Measurements from ENCODE around the gene TPR.

The TPR gene

DNA sequence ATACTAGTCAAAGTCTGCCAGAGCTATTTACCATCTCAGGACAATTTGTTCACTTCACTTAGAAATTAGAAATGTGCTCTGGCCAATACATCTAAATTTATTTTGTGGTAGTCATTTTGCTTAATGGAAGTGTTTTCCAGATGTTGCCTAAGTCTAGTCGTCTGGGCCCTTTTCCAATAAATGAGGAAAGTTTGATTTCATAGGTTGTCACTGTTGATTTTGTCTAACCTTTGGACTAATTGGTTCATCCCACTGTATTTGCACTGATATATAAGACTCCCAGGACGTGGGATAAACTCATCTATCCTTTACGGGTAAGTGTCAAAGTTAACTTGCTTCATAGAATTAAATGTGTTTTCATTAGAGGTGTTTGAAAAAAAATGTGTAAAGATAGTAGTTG lies 79.1 kb downstream of the TPR start, which contains the start of gene PRG4:
Gene PRG4 (plus strand): TSS at position 300 of the 400 bp plus-strand sequence.
- no peak for DNase-seq

GRCh38 chr1:186292875-186293274 lies 82.2 kb downstream of the TPR start:
- H3K4me1 ChIP-seq (ENCODE audit: insufficient read depth, low read length) = no peaks in the 10 kb centered on the region
- no peak overlapping the region for H3K4me2 ChIP-seq (ENCODE audit: insufficient read depth, low read length)
- no peak overlapping the region for H2AFZ ChIP-seq (ENCODE audit: low read depth, low read length)
- H3K9me3 ChIP-seq (ENCODE audit: insufficient read depth, low read length, severe bottlenecking) = no peaks in the 10 kb centered on the region
- no peaks in the 10 kb centered on the region for H3K79me2 ChIP-seq (ENCODE audit: insufficient read depth, low read length)
- DNase-seq = no peak
- H4K20me1 ChIP-seq (ENCODE audit: insufficient read depth, low read length) = no peaks in the 10 kb centered on the region
- no peak for TF ChIP-seq EZH2 (IDR thresholded peaks at IDR 0.05; ENCODE audit: borderline replicate concordance, low read depth, low read length, severe bottlenecking)
- TF ChIP-seq, protein P1, sequence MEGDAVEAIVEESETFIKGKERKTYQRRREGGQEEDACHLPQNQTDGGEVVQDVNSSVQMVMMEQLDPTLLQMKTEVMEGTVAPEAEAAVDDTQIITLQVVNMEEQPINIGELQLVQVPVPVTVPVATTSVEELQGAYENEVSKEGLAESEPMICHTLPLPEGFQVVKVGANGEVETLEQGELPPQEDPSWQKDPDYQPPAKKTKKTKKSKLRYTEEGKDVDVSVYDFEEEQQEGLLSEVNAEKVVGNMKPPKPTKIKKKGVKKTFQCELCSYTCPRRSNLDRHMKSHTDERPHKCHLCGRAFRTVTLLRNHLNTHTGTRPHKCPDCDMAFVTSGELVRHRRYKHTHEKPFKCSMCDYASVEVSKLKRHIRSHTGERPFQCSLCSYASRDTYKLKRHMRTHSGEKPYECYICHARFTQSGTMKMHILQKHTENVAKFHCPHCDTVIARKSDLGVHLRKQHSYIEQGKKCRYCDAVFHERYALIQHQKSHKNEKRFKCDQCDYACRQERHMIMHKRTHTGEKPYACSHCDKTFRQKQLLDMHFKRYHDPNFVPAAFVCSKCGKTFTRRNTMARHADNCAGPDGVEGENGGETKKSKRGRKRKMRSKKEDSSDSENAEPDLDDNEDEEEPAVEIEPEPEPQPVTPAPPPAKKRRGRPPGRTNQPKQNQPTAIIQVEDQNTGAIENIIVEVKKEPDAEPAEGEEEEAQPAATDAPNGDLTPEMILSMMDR (IDR thresholded peaks at IDR 0.05; ENCODE audit: borderline replicate concordance, extremely low read depth, low read length, poor library complexity, severe bottlenecking) = no peak
- no peak overlapping the region for H3K9ac ChIP-seq (ENCODE audit: low read depth, low read length)
- no peak overlapping the region for H3K4me3 ChIP-seq (ENCODE audit: low read depth in 1 of 2, low read length in 2 of 2)
- no peak for ATAC-seq (ENCODE audit: insufficient read depth, low read depth)
- H3K27ac ChIP-seq (ENCODE audit: low read length) = no peak overlapping the region
- H3K36me3 ChIP-seq (ENCODE audit: insufficient read depth, low read length) = no peaks in the 10 kb centered on the region
- H3K27me3 ChIP-seq (ENCODE audit: insufficient read depth, low read length, poor library complexity) = peaks cover 2% of the 10 kb centered on the region

More for the DNA sequence above, 79.1 kb downstream of the TPR start, which contains the start of gene PRG4:
- H3K27ac ChIP-seq (ENCODE audit: low read length) = no peak within 1 kb of the TSS
- H3K27me3 ChIP-seq (ENCODE audit: insufficient read depth, low read length, poor library complexity) = no peaks in the 10 kb centered on the region
- H3K9me3 ChIP-seq (ENCODE audit: insufficient read depth, low read length, severe bottlenecking) = no peaks in the 10 kb centered on the region
- TF ChIP-seq, protein P1 (IDR thresholded peaks at IDR 0.05; ENCODE audit: borderline replicate concordance, extremely low read depth, low read length, poor library complexity, severe bottlenecking) = no peak
- no peak for TF ChIP-seq EZH2 (IDR thresholded peaks at IDR 0.05; ENCODE audit: borderline replicate concordance, low read depth, low read length, severe bottlenecking)
- H3K36me3 ChIP-seq (ENCODE audit: insufficient read depth, low read length) = no peaks in the 10 kb centered on the region
- no peaks in the 10 kb centered on the region for H3K79me2 ChIP-seq (ENCODE audit: insufficient read depth, low read length)
- ATAC-seq (ENCODE audit: insufficient read depth, low read depth) = no peak
- no peaks in the 10 kb centered on the region for H4K20me1 ChIP-seq (ENCODE audit: insufficient read depth, low read length)
- H3K4me3 ChIP-seq (ENCODE audit: low read depth in 1 of 2, low read length in 2 of 2) = no peak within 1 kb of the TSS
- no peak within 1 kb of the TSS for H2AFZ ChIP-seq (ENCODE audit: low read depth, low read length)
- no peak within 1 kb of the TSS for H3K4me2 ChIP-seq (ENCODE audit: insufficient read depth, low read length)
- H3K4me1 ChIP-seq (ENCODE audit: insufficient read depth, low read length) = no peaks in the 10 kb centered on the region
- H3K9ac ChIP-seq (ENCODE audit: low read depth, low read length) = no peak within 1 kb of the TSS

DNA sequence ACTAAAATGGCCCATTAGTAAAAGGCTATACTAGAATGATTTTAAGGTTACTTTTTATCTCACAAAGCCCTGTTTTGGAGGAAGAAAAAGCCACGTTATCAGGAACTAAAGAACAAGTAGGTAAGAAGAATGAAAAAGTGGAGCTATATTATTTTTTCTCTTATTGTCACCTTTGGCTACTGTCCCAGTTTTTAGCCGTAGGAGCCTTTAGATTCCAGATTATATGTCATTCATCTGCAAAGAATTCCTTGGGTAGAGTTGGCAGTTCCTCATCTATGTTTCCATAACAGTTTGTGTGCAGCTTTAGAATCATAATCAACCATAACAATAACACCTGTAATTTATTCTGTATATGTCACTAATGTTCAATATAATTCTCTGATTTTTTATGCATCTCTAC lies 83.8 kb downstream of the TPR start:
- Histone ChIP-seq H3K4me3 (ENCODE audit: low read depth in 1 of 2, low read length in 2 of 2) (no peak overlapping the region), H3K79me2 (ENCODE audit: insufficient read depth, low read length) (no peaks in the 10 kb centered on the region), H3K4me2 (ENCODE audit: insufficient read depth, low read length) (no peak overlapping the region), H3K27me3 (ENCODE audit: insufficient read depth, low read length, poor library complexity) (peaks cover 2% of the 10 kb centered on the region), H4K20me1 (ENCODE audit: insufficient read depth, low read length) (no peaks in the 10 kb centered on the region), H3K27ac (ENCODE audit: low read length) (no peak overlapping the region), H3K4me1 (ENCODE audit: insufficient read depth, low read length) (no peaks in the 10 kb centered on the region), H2AFZ (ENCODE audit: low read depth, low read length) (no peak overlapping the region), H3K36me3 (ENCODE audit: insufficient read depth, low read length) (no peaks in the 10 kb centered on the region), H3K9me3 (ENCODE audit: insufficient read depth, low read length, severe bottlenecking) (no peaks in the 10 kb centered on the region), H3K9ac (ENCODE audit: low read depth, low read length) (no peak overlapping the region)
- DNase-seq = no peak
- TF ChIP-seq, protein P1 (IDR thresholded peaks at IDR 0.05; ENCODE audit: borderline replicate concordance, extremely low read depth, low read length, poor library complexity, severe bottlenecking) = no peak
- TF ChIP-seq EZH2 (IDR thresholded peaks at IDR 0.05; ENCODE audit: borderline replicate concordance, low read depth, low read length, severe bottlenecking) = no peak
- no peak for ATAC-seq (ENCODE audit: insufficient read depth, low read depth)
